ENCODE data around the gene LAIR2. TPM values are rescaled to one million over a fixed set of nuclear protein-coding genes. Genes with fewer than 3 reads are reported as not detected.
A peak's percentile ranks its signal among the peaks of the same experiment; 100 is the strongest.

LAIR2 gene
- total RNA-seq, 1 donor from 2014 or later, result not detected

GRCh38 chr19:54554896-54555295 is 52.3 kb downstream of the LAIR2 start:
- Mint-ChIP-seq H3K27ac (ENCODE audit: unreplicated experiment) (no peak overlapping the region), H3K4me1 (ENCODE audit: unreplicated experiment) (no peaks in the 10 kb centered on the region), H3K27me3 (ENCODE audit: unreplicated experiment) (no peaks in the 10 kb centered on the region), H3K4me3 (ENCODE audit: unreplicated experiment) (no peak overlapping the region), H3K9me3 (ENCODE audit: unreplicated experiment) (peaks cover 24% of the 10 kb centered on the region), H3K36me3 (ENCODE audit: unreplicated experiment) (no peaks in the 10 kb centered on the region)
- no peak for TF ChIP-seq CTCF (IDR thresholded peaks at IDR 0.05)
- peak; percentile 65 for DNase-seq (ENCODE audit: extremely low spot score, unreplicated experiment)

GRCh38 chr19:54556194-54556593 is 53.6 kb downstream of the LAIR2 start:
- Mint-ChIP-seq H3K4me3 (ENCODE audit: unreplicated experiment) (no peak overlapping the region), H3K27me3 (ENCODE audit: unreplicated experiment) (no peaks in the 10 kb centered on the region), H3K4me1 (ENCODE audit: unreplicated experiment) (no peaks in the 10 kb centered on the region), H3K36me3 (ENCODE audit: unreplicated experiment) (no peaks in the 10 kb centered on the region), H3K9me3 (ENCODE audit: unreplicated experiment) (peaks cover 24% of the 10 kb centered on the region), H3K27ac (ENCODE audit: unreplicated experiment) (no peak overlapping the region)
- DNase-seq (ENCODE audit: extremely low spot score, unreplicated experiment), result no peak
- TF ChIP-seq CTCF (IDR thresholded peaks at IDR 0.05), result no peak

GRCh38 chr19:54558339-54558738 is 55.7 kb downstream of the LAIR2 start:
- Mint-ChIP-seq H3K9me3 (ENCODE audit: unreplicated experiment) (peaks cover 22% of the 10 kb centered on the region), H3K27me3 (ENCODE audit: unreplicated experiment) (no peaks in the 10 kb centered on the region), H3K27ac (ENCODE audit: unreplicated experiment) (no peak overlapping the region), H3K4me1 (ENCODE audit: unreplicated experiment) (no peaks in the 10 kb centered on the region), H3K4me3 (ENCODE audit: unreplicated experiment) (no peak overlapping the region), H3K36me3 (ENCODE audit: unreplicated experiment) (no peaks in the 10 kb centered on the region)
- TF ChIP-seq CTCF (IDR thresholded peaks at IDR 0.05), result no peak
- DNase-seq (ENCODE audit: extremely low spot score, unreplicated experiment), result peak; percentile 21

Other genes starting within 250 kb of the LAIR2 start
- not detected in 2 replicates for gene LILRB5, start 245.6 kb upstream of the LAIR2 start, total RNA-seq
- not detected in 2 replicates for gene LILRB2, start 221.7 kb upstream of the LAIR2 start, total RNA-seq
- not detected in 2 replicates for gene LILRA5, start 189.7 kb upstream of the LAIR2 start, total RNA-seq
- not detected in 2 replicates for gene LILRA4, start 163.7 kb upstream of the LAIR2 start, total RNA-seq
- not detected in 2 replicates for gene LAIR1, start 137.9 kb upstream of the LAIR2 start, total RNA-seq
- gene TTYH1, start 87.4 kb upstream of the LAIR2 start, total RNA-seq, result not detected in 2 replicates
- gene LENG8, start 53.6 kb upstream of the LAIR2 start, total RNA-seq, result 145 and 192 TPM in 2 replicates
- gene LENG9, start 39.1 kb upstream of the LAIR2 start, total RNA-seq, result 11.0 and 11.1 TPM in 2 replicates
- 72.4 and 85.4 TPM in 2 replicates for gene CDC42EP5, start 29.5 kb upstream of the LAIR2 start, total RNA-seq
- not detected in 2 replicates for gene LILRA2, start 71.0 kb downstream of the LAIR2 start, total RNA-seq
- not detected in 2 replicates for gene LILRA1, start 90.8 kb downstream of the LAIR2 start, total RNA-seq
- gene LILRB1, start 127.7 kb downstream of the LAIR2 start, total RNA-seq, result not detected in 2 replicates
- gene LILRB4, start 160.2 kb downstream of the LAIR2 start, total RNA-seq, result not detected in 2 replicates
- not detected in 2 replicates for gene KIR3DL3, start 221.6 kb downstream of the LAIR2 start, total RNA-seq
- gene KIR2DL3, start 235.7 kb downstream of the LAIR2 start, total RNA-seq, result not detected in 2 replicates